DMS53 treated with DMSO at 0.1 percent for 48 hours (cell line): ENCODE data around the gene MPHOSPH10.
"Not testable (repeated sequence)": the region's sequence is repeated elsewhere in the genome, so short reads cannot be mapped to it uniquely, and the experiment has no call there.

Experiments
- DNase-seq: peaks from one replicate; lab custom pipeline; 2025; ENCODE audit not compliant: unreplicated experiment; lab: John Stamatoyannopoulos, UW

MPHOSPH10 gene

DNA sequence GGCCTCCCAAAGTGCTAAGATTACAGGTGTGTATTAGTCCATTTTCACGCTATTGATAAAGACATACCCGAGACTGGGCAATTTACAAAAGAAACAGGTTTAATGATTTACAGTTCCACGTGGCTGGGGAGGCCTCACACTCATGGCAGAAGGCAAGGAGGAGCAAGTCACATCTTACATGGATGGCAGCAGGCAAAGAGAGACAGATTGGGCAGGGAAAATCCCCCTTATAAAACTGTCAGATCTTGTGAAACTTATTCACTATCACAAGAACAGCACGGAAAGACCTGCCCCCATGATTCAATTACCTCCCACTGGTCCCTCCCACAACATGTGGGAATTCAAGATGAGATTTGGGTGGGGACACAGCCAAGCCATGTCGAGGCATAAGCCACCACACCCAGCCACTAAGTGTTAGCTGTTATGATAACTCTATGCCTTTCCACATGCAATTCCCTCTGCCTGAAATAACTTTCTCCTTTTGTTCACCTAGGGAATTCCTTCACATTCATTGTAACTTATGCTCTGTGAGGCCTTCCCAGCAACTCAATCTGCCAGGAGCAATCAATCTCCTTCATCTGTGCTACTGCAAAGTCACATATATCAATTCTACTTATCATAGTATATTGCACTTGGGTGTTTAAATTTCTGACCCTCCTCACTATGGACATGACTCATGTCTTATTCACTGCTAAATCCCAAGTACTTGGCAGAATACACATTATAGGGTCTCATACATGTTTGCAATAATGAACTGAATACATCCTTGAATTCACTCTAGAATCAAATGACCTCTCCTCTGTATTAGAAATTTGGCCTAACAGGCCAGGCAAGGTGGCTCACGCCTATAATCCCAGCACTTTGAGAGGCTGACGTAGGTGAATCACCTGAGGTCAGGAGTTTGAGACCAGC lies 7.8 kb upstream of the MPHOSPH10 start:
- no peak for DNase-seq

DNA sequence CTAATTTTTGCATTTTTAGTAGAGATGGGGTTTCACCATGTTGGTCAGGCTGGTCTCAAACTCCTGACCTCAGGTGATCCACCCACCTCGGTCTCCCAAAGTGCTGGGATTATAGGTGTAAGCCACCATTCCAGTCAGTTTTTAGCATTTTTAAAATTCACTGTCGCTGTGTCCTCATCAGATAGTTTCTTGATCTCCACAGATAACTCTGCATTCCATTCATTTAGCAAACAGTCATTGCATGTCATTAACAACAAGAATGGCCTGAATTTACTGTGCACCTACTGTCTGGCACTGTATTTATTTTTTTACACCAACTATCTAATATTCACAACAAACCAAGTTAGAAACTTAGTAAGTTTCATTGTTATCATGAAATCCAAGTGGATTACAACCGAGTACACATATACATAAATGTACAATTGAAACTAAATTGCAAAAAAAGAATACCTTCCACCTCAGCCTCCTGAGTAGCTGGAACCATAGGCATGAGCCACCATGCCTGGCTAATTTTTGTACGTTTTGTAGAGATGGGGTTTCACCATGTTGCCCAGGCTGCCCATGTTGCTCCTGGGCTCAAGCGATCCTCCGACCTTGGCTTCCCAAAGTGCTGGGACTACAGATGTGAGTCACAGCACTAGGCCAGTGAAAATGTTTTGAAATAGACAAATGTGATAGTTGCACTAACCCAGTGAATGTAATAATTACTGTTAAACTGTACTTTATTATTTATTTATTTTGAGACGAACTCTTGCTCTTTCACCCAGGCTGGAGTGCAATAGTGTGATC lies 4.7 kb upstream of the MPHOSPH10 start:
- no peak for DNase-seq

DNA sequence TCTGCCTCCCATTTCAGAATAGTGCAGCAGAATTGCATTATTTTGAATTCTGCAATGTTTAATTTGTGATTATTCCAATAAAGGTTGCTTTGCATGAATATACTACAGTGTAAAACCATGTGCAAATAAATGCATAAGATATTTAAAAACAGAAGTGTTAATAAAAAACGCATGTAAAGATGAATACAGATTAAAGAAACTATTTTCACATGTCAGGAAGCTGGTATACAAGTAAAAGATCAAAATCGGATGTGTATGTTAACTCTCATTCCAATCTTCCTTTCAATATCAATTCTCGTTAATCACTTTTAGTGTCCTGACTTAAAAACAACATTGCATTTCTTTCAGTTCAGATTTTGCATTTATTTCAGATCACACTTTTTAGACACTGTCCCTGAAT lies 3.5 kb upstream of the MPHOSPH10 start:
- no peak for DNase-seq

DNA sequence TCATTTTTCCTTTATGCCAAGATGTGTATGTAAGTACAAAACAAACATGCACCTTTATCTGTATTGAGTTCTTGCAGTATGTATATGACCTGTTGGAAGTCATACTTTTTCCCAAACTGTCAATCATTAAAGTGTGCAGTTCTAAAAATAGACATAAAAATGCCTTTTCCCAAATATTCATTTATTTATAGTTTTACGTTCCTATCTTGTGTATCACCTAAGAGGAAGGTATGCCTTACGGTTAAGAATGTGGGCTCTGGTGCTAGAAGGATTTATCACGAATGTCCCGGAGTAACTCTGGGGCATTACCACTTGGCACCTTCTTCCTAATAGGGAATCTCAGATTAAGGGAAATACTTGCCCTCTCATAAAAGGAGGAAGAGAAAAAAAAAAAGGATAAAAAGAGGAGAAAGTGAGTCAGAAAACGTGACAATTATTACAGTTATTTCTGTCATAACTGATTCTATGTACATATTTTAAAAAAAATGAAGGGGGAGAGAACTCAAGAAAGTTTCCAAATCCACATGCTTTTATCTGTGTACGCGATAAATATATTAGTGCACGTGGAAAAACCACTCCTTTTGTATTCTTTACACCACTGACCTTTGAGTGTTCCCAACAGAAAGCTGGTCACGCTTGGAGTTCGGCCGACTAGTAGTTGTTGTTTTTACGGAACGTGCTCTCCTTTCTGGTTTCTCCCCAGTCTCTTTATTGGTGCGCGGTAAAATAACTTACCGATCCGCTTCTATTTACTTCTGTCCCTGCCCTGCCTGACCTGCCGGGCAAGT lies 1.1 kb upstream of the MPHOSPH10 start:
- no peak for DNase-seq

DNA sequence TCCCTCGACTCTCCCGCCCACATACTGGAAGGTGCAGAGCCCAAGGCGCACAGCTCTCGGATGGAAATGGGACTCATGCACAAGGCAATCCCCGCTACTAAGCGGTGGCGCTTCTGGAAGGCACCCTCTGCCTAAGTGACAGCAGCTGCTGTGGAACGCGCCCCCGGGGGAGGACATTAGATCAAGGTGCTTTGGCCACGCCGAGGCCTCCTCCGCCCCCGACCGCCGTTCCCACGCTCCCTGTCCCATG lies 607 bp upstream of the MPHOSPH10 start:
- peak; percentile 83 for DNase-seq

DNA sequence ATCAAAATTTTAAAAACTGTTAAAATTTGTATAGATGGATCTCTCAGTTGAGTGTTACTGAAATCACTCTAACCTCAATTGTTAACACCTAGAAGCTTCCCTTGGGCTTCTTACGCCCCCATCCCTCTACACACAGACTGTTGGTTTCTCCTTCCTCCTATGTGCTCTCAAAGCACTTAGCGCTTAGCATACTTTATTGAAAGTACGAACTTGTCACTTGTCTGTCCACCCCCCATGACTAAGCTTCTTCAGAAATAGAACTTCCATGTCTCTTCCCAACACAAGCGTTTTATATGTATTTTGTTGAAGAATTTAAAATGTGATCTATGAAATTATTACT lies 441 bp downstream of the MPHOSPH10 start:
- DNase-seq, result no peak

DNA sequence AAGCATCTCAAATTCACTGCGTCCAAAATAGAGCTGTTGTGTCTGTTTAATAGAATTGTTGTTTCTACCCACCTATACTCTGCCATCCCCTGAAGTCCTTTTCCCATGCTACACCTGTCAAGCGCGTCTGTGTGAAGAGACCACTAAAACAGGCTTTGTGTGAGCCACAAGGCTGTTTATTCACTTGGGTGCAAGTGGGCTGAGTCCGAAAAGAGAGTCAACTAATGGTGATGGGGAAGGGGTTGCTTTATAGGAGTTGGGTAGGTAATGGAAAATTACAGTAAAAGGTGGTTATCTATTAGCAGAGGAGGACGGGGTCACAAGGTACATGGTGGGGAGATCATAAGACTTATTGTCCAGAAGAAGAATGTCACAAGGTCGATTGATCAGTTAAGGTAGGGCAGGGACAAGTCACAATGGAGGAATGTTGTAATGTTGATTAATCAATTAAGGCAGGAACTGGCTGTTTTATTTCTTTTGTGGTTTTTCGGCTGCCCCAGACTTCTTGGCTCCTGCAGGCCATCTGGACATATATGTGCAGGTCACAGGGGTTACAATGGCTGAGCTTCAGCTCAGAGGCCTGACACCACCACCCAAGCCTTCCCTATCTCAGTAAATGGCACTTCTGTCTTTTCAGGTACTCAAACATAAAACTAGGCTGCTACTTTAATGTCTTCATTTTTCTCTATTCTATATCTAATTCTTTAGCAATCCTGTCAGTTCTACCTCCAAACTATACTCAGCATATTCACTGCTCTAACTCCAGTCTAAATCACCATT lies 1.1 kb downstream of the MPHOSPH10 start:
- not testable (repeated sequence) for DNase-seq

DNA sequence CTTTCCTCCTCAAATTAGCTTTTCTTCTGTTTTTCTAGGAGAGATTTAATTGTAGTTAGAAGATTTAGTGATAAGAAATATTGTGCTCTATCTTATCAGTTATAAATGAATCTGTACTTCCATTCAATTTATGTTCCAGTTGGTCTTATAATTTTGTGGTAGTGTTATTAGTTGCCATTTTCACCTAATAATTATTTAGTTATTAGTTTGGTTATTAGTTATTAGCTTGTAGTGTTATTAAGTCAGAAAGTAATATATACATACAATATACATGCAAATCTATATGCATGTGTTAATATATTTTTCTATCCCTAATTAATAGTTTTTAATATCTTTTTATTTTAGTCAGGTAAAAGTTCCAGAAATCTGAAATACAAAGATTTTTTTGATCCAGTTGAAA lies 3.2 kb downstream of the MPHOSPH10 start:
- no peak for DNase-seq

DNA sequence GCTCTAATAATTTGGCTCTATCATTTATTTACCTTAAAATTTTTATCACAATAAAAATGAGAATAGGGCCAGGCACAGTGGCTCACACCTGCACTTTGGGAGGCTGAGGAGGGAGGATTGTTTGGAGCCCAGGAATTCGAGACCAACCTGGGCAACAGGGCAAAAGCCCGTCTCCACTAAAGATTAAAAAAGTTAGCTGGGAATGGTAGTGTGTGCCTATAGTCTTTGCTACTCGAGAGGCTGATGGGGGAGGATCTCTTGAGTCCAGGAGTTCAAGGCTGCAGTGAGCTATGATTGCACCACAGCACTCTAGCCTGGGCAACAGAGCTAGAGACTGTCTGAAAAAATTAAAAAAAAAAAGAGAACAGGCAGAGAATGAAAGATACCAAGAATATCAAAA lies 5.7 kb downstream of the MPHOSPH10 start:
- no peak for DNase-seq

DNA sequence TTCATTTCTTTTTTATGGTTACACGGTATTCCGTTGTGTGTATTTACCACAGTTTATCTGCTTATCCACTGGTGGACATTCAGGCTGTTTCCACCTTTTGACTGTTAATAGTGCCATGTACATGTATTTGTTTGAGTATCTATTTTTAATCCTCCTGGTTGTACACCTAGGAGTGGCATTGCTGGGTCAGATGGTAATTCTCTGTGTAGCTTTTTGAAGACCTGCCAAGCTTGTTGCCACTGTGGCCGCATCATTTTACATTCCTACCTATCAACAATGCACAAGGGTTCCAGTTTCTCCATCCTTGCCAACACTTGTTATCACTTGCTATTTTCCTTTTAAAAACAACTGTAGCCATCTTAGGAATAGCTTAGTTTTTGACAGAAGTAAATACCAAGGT lies 13.3 kb downstream of the MPHOSPH10 start:
- DNase-seq, result no peak

DNA sequence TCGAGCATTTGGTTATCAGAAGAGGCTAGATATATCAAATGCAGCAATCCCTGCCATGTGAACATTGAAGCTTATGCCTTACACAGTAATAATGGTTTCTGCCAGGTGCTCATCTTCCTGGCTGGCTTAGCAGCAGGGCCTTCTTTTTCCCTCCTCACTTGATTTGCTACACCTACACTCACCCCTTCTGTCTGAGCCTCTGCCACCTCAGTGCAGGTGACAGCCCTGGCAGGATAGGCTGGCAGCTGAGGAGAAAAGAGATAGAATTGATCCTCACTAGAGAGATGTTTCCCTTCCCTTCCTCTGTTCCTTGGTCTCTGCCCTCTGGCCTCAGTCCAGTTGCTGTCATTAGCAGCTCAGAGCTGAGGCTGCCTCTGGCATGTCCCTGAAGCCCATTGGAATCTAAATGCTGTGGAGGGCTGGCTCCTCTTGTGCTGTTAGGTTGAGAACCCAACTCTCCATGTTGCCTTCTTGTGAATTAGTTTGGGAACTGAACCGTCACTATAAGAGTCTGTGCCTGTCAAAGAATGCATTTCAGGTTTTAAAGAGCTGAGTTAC lies 18.2 kb downstream of the MPHOSPH10 start:
- DNase-seq, result no peak

DNA sequence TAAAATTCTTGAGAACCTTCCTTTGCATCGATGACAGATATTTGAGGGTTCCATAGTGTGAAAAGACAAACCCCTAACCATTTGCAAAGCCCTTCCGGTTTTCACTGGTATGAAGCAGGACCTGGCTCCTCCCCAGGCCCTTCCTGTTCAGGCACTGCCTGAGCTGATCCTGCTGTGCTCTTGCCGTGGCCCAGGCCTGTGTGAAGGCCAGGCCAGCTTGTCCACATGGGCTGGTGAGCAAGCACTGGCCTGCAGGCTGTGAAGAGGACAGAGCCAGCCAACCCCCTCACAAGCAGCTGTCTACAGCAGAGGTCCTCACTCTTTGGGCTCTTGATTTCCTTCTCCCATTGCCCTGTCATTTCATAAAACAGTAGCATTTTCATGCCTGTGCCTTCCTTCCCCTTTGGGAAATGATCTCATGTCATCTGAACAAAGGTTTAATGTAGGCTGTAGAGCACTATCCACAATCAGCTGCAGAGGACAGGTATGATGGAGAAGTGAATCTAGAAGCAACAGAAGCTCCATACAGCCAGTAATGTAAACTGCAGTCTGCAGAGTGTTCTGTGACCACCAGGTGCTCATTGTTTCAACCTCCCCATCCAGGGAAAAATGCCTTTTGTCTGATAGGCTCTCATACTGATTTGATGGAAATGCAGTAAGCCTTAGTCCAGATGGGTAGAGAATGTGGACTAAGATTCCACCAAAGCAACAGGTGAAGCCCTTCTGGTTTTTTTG lies 19.8 kb downstream of the MPHOSPH10 start:
- DNase-seq, result no peak

DNA sequence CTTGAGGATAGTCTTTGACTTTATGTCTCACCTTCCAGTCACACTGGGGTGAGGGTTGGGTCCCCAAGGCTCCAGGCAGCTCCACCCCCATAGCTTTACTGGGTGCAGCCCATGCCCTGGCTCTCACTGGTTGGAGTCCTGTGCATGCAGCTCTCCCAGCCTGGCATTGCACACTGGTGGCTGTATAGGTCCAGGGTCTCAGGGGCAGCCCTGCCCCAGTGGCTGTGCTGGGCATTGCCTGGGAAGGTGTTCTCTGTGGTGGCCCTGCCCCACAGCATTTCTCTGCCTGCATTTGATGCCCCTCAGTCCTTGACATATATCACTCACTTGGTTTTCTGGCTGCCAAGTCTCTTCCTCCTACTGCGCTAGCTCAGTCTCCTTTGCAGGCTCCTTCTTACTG lies 21.2 kb downstream of the MPHOSPH10 start:
- no peak for DNase-seq

DNA sequence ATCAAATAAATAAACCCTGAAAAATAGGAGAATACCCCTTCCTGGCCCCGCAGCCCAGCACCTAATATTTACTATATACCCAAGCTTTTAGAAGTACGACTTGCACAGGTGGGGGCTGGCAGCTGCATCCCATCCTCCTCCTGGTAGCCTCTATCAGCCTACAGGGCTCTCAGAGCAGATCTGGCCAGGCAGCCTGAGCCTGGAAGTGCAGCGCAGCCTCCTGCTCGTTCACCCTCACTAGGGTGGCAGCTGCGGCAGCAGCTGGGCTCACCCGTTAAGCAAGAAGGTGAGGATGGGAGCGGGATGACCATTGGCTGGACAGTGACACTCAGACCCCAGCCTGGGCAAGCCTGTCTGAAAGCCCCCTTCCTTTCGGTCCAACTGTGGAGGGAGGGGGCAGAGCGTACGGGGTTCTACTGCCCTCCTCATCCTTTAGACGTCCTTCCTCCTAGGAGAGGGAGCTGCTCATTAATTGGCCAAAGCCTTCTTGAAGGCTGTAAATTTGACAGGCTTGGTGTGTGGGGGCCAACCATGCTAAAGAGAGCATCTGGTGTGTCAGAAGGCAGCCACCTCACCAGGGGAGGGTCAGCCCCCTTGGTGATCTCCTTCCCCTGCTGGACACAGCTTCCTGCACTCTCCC lies 23.3 kb downstream of the MPHOSPH10 start:
- no peak for DNase-seq

DNA sequence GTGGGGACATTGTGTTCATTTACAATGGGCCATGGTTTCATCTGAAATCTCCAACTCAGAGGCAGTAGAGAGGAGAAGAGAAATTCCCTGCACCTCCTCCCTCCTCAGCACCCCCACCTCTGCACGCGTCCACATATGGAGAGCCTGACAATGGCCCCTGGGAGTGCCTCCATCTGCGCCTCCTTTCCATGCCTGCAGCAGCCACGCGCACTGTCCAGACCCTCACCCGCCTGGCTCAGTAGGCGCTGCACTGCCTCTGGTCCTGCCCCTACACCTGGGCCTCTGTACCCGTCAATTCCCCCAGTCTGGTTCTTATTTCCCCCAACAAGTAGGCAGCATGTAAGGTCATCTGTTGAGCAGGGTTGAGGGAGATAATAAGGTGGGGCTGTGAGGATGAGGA lies 23.8 kb downstream of the MPHOSPH10 start:
- no peak for DNase-seq

DNA sequence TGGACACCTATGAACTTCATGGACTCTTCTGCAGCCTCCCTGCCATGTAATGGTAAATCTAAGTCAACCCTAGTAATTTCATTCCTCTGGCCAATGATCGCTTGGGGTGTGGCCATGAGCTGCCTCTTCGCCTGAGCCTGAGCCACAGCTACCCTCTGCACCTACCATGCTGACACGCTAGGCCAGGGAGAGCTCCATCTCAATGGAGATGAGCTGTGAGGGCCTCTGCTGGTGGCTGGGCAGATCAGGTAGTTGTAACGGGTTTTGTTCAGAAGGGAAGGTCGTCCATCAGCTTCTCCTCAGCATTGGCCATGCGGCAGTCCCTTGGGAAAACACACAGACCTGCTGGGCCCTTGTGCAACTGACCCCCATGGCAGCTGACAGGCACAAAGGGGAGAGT lies 24.4 kb downstream of the MPHOSPH10 start:
- peak; percentile 10 for DNase-seq

DNA sequence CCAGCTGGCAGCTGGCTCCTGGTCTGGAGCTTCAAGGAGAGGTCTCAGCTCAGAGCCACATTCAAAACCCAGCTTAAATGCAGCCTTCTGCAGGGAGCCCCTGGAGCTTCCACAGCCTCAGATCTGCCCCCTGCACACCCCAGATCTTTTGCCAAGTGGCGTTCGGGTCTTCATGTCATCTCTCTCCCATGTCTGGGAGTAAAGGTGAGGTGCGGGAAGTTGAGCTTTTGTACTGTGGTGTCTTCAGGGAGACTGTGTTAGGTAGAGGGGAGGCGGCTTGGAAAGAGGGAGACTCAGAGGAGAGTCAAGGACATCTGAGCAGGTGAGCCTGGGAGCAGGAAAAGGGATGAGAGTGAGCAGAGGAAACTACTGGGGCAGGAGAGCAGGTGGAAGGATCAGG lies 25.4 kb downstream of the MPHOSPH10 start:
- no peak for DNase-seq

DNA sequence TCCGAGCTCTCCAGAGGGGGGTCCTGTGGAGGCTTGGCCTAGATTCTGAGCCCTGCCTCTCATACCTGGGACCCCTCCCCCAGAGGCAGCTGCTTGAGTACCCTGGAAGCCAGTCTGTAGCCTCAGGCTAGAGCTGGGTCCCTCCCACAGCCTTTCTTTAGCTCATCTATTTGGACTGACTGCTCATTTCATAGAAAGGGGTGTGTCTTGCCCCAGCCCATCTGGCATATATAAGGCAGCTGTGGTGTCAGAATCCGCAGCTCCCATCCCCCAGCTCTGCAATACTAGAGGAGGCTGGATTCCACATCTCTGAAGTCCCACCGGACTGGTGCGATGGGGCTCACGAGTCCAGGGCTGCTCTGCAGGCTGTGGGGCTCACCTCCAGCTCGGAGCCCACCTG lies 26.1 kb downstream of the MPHOSPH10 start:
- DNase-seq, result peak; percentile 18

DNA sequence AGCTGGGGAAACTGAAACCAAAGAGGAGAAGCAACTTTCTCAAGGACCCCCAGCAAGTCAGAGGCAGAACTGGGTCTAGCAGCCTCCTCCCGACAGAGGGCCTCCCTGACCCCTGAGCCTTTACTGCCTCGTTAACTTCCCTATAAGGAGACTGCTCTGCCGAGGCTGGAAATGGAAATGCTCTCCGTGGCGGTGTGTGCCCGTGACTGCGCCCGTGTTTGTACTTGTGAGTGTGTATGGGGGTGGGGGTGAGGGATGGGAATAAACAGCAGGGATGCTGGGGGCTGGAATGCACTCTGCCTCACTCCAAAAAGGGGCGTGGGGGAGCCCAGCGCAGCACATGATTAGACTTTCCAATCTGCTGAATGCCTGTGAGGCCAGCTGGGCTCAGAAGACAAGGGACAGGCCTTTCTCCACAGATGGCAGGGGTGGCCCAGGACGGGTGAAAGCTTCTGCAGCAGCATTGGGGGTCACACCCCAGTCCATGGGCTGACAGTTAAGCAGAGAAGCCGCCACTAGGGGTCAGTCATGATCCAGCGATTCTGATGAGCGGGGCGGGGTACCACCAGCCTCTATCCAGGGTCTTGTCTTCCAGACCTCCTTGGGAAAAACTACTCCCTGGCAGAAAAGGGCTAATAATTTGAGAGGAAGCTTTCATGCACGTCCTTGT lies 26.8 kb downstream of the MPHOSPH10 start:
- peak; percentile 15 for DNase-seq
